Uterus (tissue), 2 donors: ENCODE results near the gene ID1.

Experiments
- POLR2A ChIP-seq, 2 donors: fragments of 450-650 bp; IDR thresholded peaks; one replicate each; pipeline ENCODE4 v1.6.1; 2016; ENCODE audit warnings: antibody characterized with exemption in 2 of 2, mild to moderate bottlenecking in 1 of 2, moderate library complexity in 1 of 2
- TF ChIP-seq, protein P1 (sequence below), 4 experiments: fragments of 200-600 bp in 2 of 4; fragments of 450-650 bp in 2 of 4; sonication (generic) in 2 of 4; IDR thresholded peaks; one replicate each; pipeline ENCODE4 v1.5.1; 2016 to 2019; ENCODE audit warnings: antibody characterized with exemption in 4 of 4, mild to moderate bottlenecking in 2 of 4, moderate library complexity in 1 of 4

DNA sequence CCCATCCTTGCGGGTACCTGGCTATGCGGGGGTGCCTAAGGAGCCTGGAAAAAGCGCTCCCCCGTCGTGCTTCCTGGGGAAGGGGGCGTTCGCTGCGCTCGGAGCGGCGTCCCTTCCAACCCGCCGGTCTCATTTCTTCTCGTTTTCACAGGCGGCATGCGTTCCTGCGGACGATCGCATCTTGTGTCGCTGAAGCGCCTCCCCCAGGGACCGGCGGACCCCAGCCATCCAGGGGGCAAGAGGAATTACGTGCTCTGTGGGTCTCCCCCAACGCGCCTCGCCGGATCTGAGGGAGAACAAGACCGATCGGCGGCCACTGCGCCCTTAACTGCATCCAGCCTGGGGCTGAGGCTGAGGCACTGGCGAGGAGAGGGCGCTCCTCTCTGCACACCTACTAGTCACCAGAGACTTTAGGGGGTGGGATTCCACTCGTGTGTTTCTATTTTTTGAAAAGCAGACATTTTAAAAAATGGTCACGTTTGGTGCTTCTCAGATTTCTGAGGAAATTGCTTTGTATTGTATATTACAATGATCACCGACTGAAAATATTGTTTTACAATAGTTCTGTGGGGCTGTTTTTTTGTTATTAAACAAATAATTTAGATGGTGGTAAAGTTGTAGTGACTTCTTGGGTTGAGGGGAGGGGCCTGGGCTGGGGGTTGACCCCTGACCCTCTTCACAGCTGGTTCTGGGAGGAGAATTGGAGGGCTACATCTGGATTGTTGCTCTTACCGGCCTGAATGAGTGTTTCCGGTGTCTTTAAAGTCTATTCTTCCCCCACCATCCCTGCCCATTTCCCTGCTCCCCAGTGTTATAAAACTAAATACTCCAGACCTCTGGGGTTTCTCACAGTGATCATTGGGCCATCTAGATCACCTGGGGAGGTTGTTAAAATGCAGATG lies 1.1 kb downstream of the ID1 start:
- TF ChIP-seq POLR2A (IDR thresholded peaks at IDR 0.05), result no peak
- TF ChIP-seq, protein P1, sequence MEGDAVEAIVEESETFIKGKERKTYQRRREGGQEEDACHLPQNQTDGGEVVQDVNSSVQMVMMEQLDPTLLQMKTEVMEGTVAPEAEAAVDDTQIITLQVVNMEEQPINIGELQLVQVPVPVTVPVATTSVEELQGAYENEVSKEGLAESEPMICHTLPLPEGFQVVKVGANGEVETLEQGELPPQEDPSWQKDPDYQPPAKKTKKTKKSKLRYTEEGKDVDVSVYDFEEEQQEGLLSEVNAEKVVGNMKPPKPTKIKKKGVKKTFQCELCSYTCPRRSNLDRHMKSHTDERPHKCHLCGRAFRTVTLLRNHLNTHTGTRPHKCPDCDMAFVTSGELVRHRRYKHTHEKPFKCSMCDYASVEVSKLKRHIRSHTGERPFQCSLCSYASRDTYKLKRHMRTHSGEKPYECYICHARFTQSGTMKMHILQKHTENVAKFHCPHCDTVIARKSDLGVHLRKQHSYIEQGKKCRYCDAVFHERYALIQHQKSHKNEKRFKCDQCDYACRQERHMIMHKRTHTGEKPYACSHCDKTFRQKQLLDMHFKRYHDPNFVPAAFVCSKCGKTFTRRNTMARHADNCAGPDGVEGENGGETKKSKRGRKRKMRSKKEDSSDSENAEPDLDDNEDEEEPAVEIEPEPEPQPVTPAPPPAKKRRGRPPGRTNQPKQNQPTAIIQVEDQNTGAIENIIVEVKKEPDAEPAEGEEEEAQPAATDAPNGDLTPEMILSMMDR (IDR thresholded peaks at IDR 0.05), result no peak
